HG03159 (cell line): ENCODE results near the gene ITGBL1.

Experiments used
- ATAC-seq: cut with Tn5 transposase; IDR thresholded peaks from one replicate; pipeline ENCODE4 v1.9.1; 2021; ENCODE audit warnings: mild to moderate bottlenecking, moderate library complexity; ENCODE audit not compliant: unreplicated experiment

The ITGBL1 gene

GRCh38 chr13:101624210-101624922 lies 171.9 kb downstream of the ITGBL1 start:
- ATAC-seq: peak; percentile 20

GRCh38 chr13:101624981-101625380 lies 172.5 kb downstream of the ITGBL1 start:
- ATAC-seq: no peak

GRCh38 chr13:101626925-101627555 lies 174.6 kb downstream of the ITGBL1 start:
- ATAC-seq: peak; percentile 90

GRCh38 chr13:101627556-101627943 lies 175.1 kb downstream of the ITGBL1 start:
- ATAC-seq: peak; percentile 45

GRCh38 chr13:101628900-101629299 lies 176.4 kb downstream of the ITGBL1 start:
- ATAC-seq: no peak

GRCh38 chr13:101631395-101631794 lies 178.9 kb downstream of the ITGBL1 start:
- no peak for ATAC-seq

- no peak for ATAC-seq
Measured at GRCh38 chr13:101634142-101634541, 181.7 kb downstream of the ITGBL1 start.

- no peak for ATAC-seq
Measured at GRCh38 chr13:101639711-101640110, 187.2 kb downstream of the ITGBL1 start.

GRCh38 chr13:101640788-101641400 lies 188.4 kb downstream of the ITGBL1 start:
- ATAC-seq: no peak

GRCh38 chr13:101645871-101646270 lies 193.4 kb downstream of the ITGBL1 start:
- no peak for ATAC-seq

- no peak for ATAC-seq
Measured at GRCh38 chr13:101647760-101648159, 195.3 kb downstream of the ITGBL1 start.

GRCh38 chr13:101648766-101649487 lies 196.5 kb downstream of the ITGBL1 start:
- ATAC-seq: no peak

GRCh38 chr13:101649488-101650126 lies 197.1 kb downstream of the ITGBL1 start:
- no peak for ATAC-seq

- no peak for ATAC-seq
Measured at GRCh38 chr13:101654883-101655282, 202.4 kb downstream of the ITGBL1 start.

- peak; percentile 90 for ATAC-seq
Measured at GRCh38 chr13:101655435-101655834, 203.0 kb downstream of the ITGBL1 start.

- no peak for ATAC-seq
Measured at GRCh38 chr13:101660711-101661110, 208.2 kb downstream of the ITGBL1 start.

- ATAC-seq: no peak
Measured at GRCh38 chr13:101661839-101662238, 209.4 kb downstream of the ITGBL1 start.

- ATAC-seq: no peak
Measured at GRCh38 chr13:101673360-101674105, 221.1 kb downstream of the ITGBL1 start.

GRCh38 chr13:101681834-101682233 lies 229.4 kb downstream of the ITGBL1 start:
- no peak for ATAC-seq

GRCh38 chr13:101686003-101686402 lies 233.5 kb downstream of the ITGBL1 start:
- ATAC-seq: no peak
